ENCODE measurements around the gene HDHD3.

The HDHD3 gene

DNA sequence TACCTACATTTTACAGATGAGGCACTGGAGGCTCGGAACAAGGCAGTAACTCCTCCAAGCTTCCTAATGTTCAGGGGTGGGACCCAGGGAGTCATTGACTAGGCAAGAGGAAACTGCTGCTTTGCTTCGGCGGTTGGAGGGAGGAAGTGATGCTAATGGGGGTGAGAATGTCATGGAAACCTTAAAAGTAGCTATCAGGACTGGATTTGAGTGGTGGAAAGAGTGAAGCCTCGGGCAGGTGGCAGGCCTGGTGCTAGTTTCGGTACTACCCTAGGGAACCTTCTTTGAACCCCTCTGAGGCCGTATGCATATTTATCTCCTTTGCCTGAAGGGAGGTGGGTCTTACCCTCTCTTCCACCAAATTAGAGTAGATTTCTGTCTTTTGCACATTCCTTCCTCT, 25.8 kb downstream of the HDHD3 start:
- FAIRE-seq (peak; percentile 48), DNase-seq (ENCODE audit: insufficient read length, low spot score) (no peak)
- TF ChIP-seq SPI1 (IDR thresholded peaks at IDR 0.05; ENCODE audit: low read depth, low read length) (peak; percentile 85), POU2F2 (IDR thresholded peaks at IDR 0.05; ENCODE audit: low read depth, low read length) (peak; percentile 71; the same call in 1 of the 2 replicates), POLR2AphosphoS5 (IDR thresholded peaks at IDR 0.05; ENCODE audit: low read depth, low read length) (no peak), TAF1 (IDR thresholded peaks at IDR 0.05; ENCODE audit: low read depth, low read length) (no peak), PAX5 (IDR thresholded peaks at IDR 0.05; ENCODE audit: insufficient read depth, low read length, severe bottlenecking) (no peak), POLR2A (IDR thresholded peaks at IDR 0.05; ENCODE audit: low read depth, low read length) (no peak)

DNA sequence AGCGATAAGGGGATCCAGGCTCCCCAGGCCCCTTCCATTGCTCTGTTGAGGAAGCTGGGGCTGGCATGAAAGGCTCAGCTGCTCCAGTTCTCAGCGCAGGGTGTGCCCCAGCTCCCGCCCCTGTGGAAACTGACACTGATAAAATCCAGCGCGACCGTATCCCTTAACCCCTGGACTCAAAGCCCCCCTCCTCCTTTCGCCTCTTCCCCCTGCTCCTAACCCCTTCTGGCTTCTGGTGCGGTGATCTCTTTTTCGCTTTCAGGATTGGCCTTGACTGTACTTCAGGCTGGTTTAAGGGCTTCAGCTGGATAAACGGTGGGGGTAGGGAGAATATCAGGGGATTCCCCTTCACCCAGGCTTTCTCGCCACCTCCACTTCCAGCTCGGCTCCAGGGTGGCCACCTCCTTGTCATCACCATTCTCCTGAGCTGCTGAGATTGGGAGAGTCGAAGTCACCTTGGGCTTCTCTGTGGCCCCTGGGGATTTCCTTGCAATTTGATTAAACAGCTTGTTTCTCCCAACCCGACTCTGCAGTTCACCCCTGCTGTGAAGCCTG, 26.6 kb downstream of the HDHD3 start:
- no peak for TF ChIP-seq PAX5 (IDR thresholded peaks at IDR 0.05; ENCODE audit: insufficient read depth, low read length, severe bottlenecking)
- no peak for TF ChIP-seq TAF1 (IDR thresholded peaks at IDR 0.05; ENCODE audit: low read depth, low read length)
- TF ChIP-seq SPI1 (IDR thresholded peaks at IDR 0.05; ENCODE audit: low read depth, low read length) = no peak
- no peak for TF ChIP-seq POLR2A (IDR thresholded peaks at IDR 0.05; ENCODE audit: low read depth, low read length)
- TF ChIP-seq POU2F2 (IDR thresholded peaks at IDR 0.05; ENCODE audit: low read depth, low read length) = no peak
- no peak for TF ChIP-seq POLR2AphosphoS5 (IDR thresholded peaks at IDR 0.05; ENCODE audit: low read depth, low read length)
- FAIRE-seq (peak; percentile 81), DNase-seq (ENCODE audit: insufficient read length, low spot score) (no peak)

DNA sequence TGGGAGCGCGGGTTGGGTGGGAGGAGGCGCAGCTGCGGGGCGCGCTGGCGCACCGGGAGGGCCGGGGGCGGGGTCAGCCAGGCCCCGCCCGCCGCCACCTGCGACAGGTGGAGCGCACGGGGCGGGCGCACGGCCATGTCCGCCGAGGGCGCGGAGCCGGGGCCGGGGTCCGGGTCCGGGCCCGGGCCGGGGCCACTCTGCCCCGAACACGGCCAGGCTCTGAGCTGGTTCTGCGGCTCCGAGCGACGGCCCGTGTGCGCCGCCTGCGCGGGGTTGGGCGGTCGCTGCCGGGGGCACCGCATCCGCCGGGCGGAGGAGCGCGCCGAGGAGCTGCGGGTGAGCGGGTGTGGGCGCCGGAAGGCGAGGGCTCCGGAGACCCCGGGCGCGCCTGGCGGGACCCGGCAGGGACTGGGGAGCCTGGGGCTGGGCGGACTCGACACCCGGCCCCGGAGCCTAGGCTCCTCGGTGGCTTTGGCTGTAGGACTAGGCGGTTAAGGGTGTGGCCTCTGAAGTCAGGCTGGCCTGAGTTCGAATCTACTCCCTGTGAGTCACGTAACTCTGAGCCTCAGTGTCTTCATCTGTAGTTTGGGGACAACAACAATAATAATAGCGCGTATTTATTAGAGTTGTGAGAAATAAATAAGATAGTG, 27.2 kb downstream of the HDHD3 start, which contains the start of gene BSPRY:
TSS of gene BSPRY (plus strand) at position 97 of the 650 bp plus-strand sequence. CDS start at position 136, 39 bp downstream.
- TF ChIP-seq PAX5 (IDR thresholded peaks at IDR 0.05; ENCODE audit: insufficient read depth, low read length, severe bottlenecking) (no peak), SPI1 (IDR thresholded peaks at IDR 0.05; ENCODE audit: low read depth, low read length) (no peak), TAF1 (IDR thresholded peaks at IDR 0.05; ENCODE audit: low read depth, low read length) (no peak), POLR2AphosphoS5 (IDR thresholded peaks at IDR 0.05; ENCODE audit: low read depth, low read length) (no peak), POLR2A (IDR thresholded peaks at IDR 0.05; ENCODE audit: low read depth, low read length) (no peak), POU2F2 (IDR thresholded peaks at IDR 0.05; ENCODE audit: low read depth, low read length) (no peak)
- DNase-seq (ENCODE audit: insufficient read length, low spot score) (peak; percentile 50), FAIRE-seq (peak; percentile 61)

DNA sequence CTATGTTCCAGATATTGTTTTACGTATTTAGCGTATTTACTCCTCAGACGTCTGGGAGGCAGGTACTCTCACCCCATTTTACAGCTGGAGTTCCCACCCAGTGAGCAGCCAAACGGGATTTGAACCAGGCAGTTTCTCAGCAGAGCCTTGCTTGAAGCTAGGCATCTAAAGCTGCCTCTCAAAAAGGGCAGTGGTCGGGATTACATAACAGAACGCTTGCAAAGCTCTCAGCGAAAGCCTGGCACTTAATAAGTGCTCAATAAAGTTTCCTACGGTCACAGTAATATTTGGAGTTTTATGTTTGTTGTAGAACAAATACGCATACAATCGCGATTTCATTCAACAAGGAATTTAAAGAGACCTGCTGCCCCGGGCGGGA, 27.7 kb downstream of the HDHD3 start:
- DNase-seq (ENCODE audit: insufficient read length, low spot score) = no peak
- TF ChIP-seq POU2F2 (IDR thresholded peaks at IDR 0.05; ENCODE audit: low read depth, low read length) = no peak
- no peak for TF ChIP-seq TAF1 (IDR thresholded peaks at IDR 0.05; ENCODE audit: low read depth, low read length)
- TF ChIP-seq POLR2AphosphoS5 (IDR thresholded peaks at IDR 0.05; ENCODE audit: low read depth, low read length) = no peak
- TF ChIP-seq PAX5 (IDR thresholded peaks at IDR 0.05; ENCODE audit: insufficient read depth, low read length, severe bottlenecking) = no peak

DNA sequence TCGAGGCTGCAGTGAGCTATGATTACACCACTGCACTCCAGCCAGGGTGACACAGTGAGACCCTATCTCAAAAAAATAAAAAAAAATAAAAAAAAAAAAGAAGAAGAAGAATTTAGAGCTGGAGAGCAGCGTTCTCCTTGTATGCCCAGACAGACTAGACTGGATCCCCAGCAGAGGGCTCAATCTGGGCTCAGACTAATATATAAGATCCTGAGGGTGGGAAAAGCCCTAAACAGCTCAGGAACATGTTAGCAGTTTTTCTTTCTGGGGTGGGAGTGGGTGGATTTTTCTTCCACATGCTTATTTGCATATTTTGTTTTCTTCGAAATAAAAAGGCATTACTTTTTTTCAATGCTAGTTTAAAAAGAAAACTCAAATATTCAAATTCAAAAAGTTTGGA, 28.3 kb downstream of the HDHD3 start:
- TF ChIP-seq TAF1 (IDR thresholded peaks at IDR 0.05; ENCODE audit: low read depth, low read length) (no peak), POU2F2 (IDR thresholded peaks at IDR 0.05; ENCODE audit: low read depth, low read length) (no peak)
- DNase-seq (ENCODE audit: insufficient read length, low spot score) = no peak

More for the DNA sequence above, 27.7 kb downstream of the HDHD3 start:
- no peak for FAIRE-seq

DNA sequence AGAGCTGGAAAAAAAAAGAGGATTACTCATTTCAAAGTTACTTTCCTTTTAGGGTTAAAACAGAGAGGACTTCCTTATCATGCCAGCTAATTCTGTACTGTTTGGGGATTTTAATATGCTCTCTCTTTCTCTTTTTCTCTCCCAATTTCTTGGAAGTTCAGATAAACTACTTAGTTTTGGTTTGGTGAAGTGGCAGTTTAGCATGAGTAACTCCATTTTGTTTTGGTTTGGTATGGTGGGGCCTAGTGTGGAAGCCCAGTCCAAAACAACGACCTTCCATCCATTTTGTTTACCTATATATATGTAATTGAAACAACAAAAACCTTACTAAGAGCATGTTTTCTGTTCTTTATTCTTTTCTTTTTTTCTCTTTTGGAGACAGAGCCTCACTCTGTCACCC, 31.1 kb downstream of the HDHD3 start:
- DNase-seq (ENCODE audit: insufficient read length, low spot score) = no peak
- TF ChIP-seq POLR2AphosphoS5 (IDR thresholded peaks at IDR 0.05; ENCODE audit: low read depth, low read length) (no peak), PAX5 (IDR thresholded peaks at IDR 0.05; ENCODE audit: insufficient read depth, low read length, severe bottlenecking) (no peak), SPI1 (IDR thresholded peaks at IDR 0.05; ENCODE audit: low read depth, low read length) (no peak), TAF1 (IDR thresholded peaks at IDR 0.05; ENCODE audit: low read depth, low read length) (no peak), POLR2A (IDR thresholded peaks at IDR 0.05; ENCODE audit: low read depth, low read length) (no peak)
- no peak for FAIRE-seq

More for the DNA sequence above, 28.3 kb downstream of the HDHD3 start:
- FAIRE-seq = no peak

DNA sequence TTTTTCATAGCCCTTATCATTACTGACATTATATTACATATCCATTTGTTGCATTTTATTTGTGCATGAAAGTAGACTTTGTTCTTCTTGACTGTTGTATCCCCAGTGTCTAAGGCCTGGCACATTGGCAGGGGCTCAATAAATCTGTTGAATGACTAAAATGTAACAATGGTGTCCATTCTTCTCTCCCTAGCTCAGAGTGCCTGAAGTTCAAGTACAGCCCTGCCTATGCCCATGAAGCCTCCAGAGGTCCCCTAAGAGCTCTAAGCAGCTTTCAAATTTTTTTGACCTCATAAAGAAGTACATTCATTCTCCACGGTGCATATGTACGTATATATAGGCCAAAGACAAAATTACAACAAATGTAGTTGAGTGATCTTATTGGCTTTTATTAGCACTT, 31.6 kb downstream of the HDHD3 start:
- no peak for TF ChIP-seq POLR2A (IDR thresholded peaks at IDR 0.05; ENCODE audit: low read depth, low read length)
- TF ChIP-seq POLR2AphosphoS5 (IDR thresholded peaks at IDR 0.05; ENCODE audit: low read depth, low read length) = no peak
- TF ChIP-seq TAF1 (IDR thresholded peaks at IDR 0.05; ENCODE audit: low read depth, low read length) = no peak
- no peak for TF ChIP-seq PAX5 (IDR thresholded peaks at IDR 0.05; ENCODE audit: insufficient read depth, low read length, severe bottlenecking)
- TF ChIP-seq POU2F2 (IDR thresholded peaks at IDR 0.05; ENCODE audit: low read depth, low read length) = no peak
- TF ChIP-seq SPI1 (IDR thresholded peaks at IDR 0.05; ENCODE audit: low read depth, low read length) = no peak
- FAIRE-seq = no peak
- no peak for DNase-seq (ENCODE audit: insufficient read length, low spot score)

DNA sequence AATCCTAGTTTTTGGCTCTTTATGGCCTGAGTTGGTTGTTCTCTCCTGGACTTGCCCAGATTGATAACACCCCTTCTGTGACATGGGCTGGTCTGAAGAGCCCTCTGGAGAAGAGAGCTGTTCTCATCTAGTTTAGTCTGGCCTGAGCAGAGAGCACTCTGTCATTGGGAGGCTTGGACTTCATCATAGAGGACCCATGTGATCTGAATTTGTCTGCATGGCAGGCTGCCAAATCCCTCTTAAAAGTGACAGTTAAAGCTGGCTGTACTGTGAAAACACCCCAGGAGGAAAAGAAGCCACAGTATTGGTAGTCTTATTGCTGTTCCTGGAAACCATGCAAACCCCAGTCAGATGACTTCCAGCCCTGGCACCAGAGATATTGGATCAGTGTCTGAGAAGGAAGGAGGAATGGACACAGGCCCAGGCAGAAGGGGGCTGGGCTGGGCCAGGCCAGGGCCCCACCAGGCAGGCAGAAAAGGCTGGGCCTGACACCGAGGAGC, 33.0 kb downstream of the HDHD3 start:
- FAIRE-seq = no peak
- no peak for DNase-seq (ENCODE audit: insufficient read length, low spot score)
- no peak for TF ChIP-seq POLR2A (IDR thresholded peaks at IDR 0.05; ENCODE audit: low read depth, low read length)
- TF ChIP-seq TAF1 (IDR thresholded peaks at IDR 0.05; ENCODE audit: low read depth, low read length) = no peak
- no peak for TF ChIP-seq POLR2AphosphoS5 (IDR thresholded peaks at IDR 0.05; ENCODE audit: low read depth, low read length)
- TF ChIP-seq PAX5 (IDR thresholded peaks at IDR 0.05; ENCODE audit: insufficient read depth, low read length, severe bottlenecking) = no peak

DNA sequence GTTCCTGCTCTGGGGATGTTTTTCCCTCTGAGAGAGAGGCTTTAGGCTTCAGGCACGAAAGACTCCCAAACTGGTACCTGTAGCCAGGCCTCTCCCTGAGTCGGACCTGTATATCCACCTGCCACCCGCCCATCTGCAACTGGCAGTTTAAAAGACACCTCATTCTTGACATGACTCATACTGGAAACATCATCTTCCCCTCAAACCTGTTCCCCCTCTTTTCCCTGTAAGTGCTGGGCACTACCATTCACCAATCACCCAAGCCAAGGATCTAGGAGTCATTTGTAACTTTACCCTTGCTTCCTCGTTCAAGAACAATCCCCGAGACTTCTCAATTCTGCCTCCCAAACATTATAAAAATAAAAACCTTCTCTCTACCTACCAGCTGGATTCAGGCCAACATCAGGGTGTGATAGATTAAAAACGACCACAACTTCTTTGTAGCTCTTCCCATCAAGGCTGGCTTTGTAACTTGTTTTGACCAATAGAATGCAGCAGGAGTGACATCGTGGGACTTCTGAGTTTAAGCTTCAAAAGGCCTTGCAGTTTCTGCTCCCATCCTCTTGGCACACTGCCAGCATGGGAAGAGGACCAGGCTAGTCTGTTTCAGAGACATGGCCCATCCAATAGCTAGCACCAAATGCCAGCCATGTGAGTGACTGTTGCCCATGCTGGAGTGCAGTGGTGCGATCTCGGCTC, 34.9 kb downstream of the HDHD3 start:
- TF ChIP-seq POU2F2 (IDR thresholded peaks at IDR 0.05; ENCODE audit: low read depth, low read length) = no peak
- no peak for TF ChIP-seq TAF1 (IDR thresholded peaks at IDR 0.05; ENCODE audit: low read depth, low read length)
- no peak for TF ChIP-seq PAX5 (IDR thresholded peaks at IDR 0.05; ENCODE audit: insufficient read depth, low read length, severe bottlenecking)
- TF ChIP-seq POLR2AphosphoS5 (IDR thresholded peaks at IDR 0.05; ENCODE audit: low read depth, low read length) = no peak
- no peak for TF ChIP-seq SPI1 (IDR thresholded peaks at IDR 0.05; ENCODE audit: low read depth, low read length)
- TF ChIP-seq POLR2A (IDR thresholded peaks at IDR 0.05; ENCODE audit: low read depth, low read length) = no peak
- FAIRE-seq (no peak), DNase-seq (ENCODE audit: insufficient read length, low spot score) (no peak)

Measured in GM12891 (cell line).